B cell (primary cell): Measurements from ENCODE around the gene ULK4. TPM values are rescaled to one million over a fixed set of nuclear protein-coding genes. Genes with fewer than 3 reads are reported as not detected.

Experiments
- ATAC-seq: fragments of 200-7000 bp; cut with Tn5 transposase; one replicate; pipeline ENCODE4 v1.10.0; 2021; ENCODE audit warnings: low read depth, mild to moderate bottlenecking, moderate number of reproducible peaks, moderate library complexity
- CTCF ChIA-PET: fragments of 350-600 bp; sonication (Branson Sonifier 250); formaldehyde crosslinking; loops from one replicate; lab custom pipeline; 2021; ENCODE audit warnings: antibody characterized with exemption, inconsistent platforms; lab: Charles Lee
- POLR2A ChIA-PET: fragments of 350-600 bp; sonication (Branson Sonifier 250); formaldehyde crosslinking; loops from one replicate; lab custom pipeline; 2021; ENCODE audit warnings: antibody characterized with exemption; lab: Charles Lee
- DNase-seq: peaks from one replicate; pipeline ENCODE4 v3.0.0; 2013
- H2AFZ ChIP-seq: 2 replicates; pipeline ENCODE4 v1.6.1; 2012; ENCODE audit warnings: mild to moderate bottlenecking, low read depth, low read length; ENCODE audit not compliant: insufficient read depth, poor library complexity, severe bottlenecking
- H3K27ac ChIP-seq, 2 donors: 1 replicate in 1 of 2; 2 replicates in 1 of 2; pipeline ENCODE4 v1.5.1; 2012 to 2013; ENCODE audit warnings: low read length in 2 of 2, mild to moderate bottlenecking in 2 of 2, moderate library complexity in 1 of 2
- H3K27me3 ChIP-seq, 4 experiments: fragments of 200-600 bp in 1 of 4; sonication (generic) in 1 of 4; replicated peaks in 1 of 4; 1 replicate in 2 of 4; 2 replicates in 2 of 4; pipeline versions ENCODE4 v1.6.1 to v1.7.0; 2013 to 2016; ENCODE audit warnings: low read length in 3 of 4, mild to moderate bottlenecking in 2 of 4, mixed read lengths in 1 of 4, moderate library complexity in 1 of 4; ENCODE audit not compliant: insufficient read depth in 4 of 4, control insufficient read depth in 3 of 4; ENCODE audit errors: control extremely low read depth in 1 of 4
- H3K36me3 ChIP-seq, 2 experiments: replicated peaks in 1 of 2; 1 replicate in 1 of 2; 2 replicates in 1 of 2; pipeline versions ENCODE4 v1.6.1 to v1.7.1; 2013; ENCODE audit warnings: low read length in 1 of 2; ENCODE audit not compliant: insufficient read depth in 2 of 2, control insufficient read depth in 1 of 2; ENCODE audit errors: control extremely low read depth in 1 of 2, extremely low read depth in 1 of 2
- H3K4me1 ChIP-seq, 2 donors: fragments of 200-600 bp in 1 of 2; sonication (generic) in 1 of 2; 1 replicate in 1 of 2; 2 replicates in 1 of 2; pipeline versions ENCODE4 v1.5.1 to v1.6.1; 2013 to 2017; ENCODE audit warnings: low read length in 2 of 2; ENCODE audit not compliant: control insufficient read depth in 2 of 2, insufficient read depth in 2 of 2
- H3K4me2 ChIP-seq: replicated peaks from 2 replicates; pipeline ENCODE3; 2012; ENCODE audit warnings: mild to moderate bottlenecking, low read depth, low read length; ENCODE audit not compliant: poor library complexity, severe bottlenecking
- H3K4me3 ChIP-seq, 5 experiments: fragments of 200-600 bp in 1 of 5; sonication (generic) in 1 of 5; 1 replicate in 3 of 5; 2 replicates in 2 of 5; pipeline versions ENCODE4 v1.5.1 to v1.7.0; 2011 to 2016; ENCODE audit warnings: low read length in 4 of 5, mild to moderate bottlenecking in 4 of 5, low read depth in 2 of 5, control low read depth in 1 of 5, moderate library complexity in 1 of 5; ENCODE audit not compliant: insufficient read depth in 1 of 5; ENCODE audit errors: control extremely low read depth in 1 of 5, extremely low read depth in 1 of 5
- H3K79me2 ChIP-seq: fragments of 200-600 bp; sonication (generic); one replicate; pipeline ENCODE4 v1.6.0; 2016; ENCODE audit warnings: low read length; ENCODE audit not compliant: control insufficient read depth, insufficient read depth
- H3K9ac ChIP-seq: fragments of 200-600 bp; sonication (generic); 2 replicates; pipeline ENCODE4 v1.6.1; 2017; ENCODE audit warnings: mild to moderate bottlenecking, low read length, moderate library complexity
- H3K9me3 ChIP-seq, 3 donors: one replicate each; pipeline versions ENCODE4 v1.6.1 to v1.7.1; 2013; ENCODE audit warnings: low read length in 2 of 3; ENCODE audit not compliant: control insufficient read depth in 2 of 3, insufficient read depth in 1 of 3; ENCODE audit errors: control extremely low read depth in 1 of 3
- H4K20me1 ChIP-seq: 2 replicates; pipeline ENCODE4 v1.6.0; 2012; ENCODE audit warnings: mild to moderate bottlenecking, low read length; ENCODE audit not compliant: insufficient read depth, control insufficient read depth, poor library complexity, severe bottlenecking
- H3K27ac Mint-ChIP-seq: one replicate; pipeline ENCODE4 v1.8.0; 2021; ENCODE audit warnings: mixed read lengths
- H3K27me3 Mint-ChIP-seq: one replicate; pipeline ENCODE4 v1.8.0; 2021; ENCODE audit warnings: mixed read lengths
- H3K4me1 Mint-ChIP-seq: one replicate; pipeline ENCODE4 v1.8.0; 2021; ENCODE audit warnings: mixed read lengths
- H3K4me3 Mint-ChIP-seq: one replicate; pipeline ENCODE4 v1.8.0; 2021; ENCODE audit warnings: mixed read lengths
- H3K9me3 Mint-ChIP-seq: one replicate; pipeline ENCODE4 v1.8.0; 2022; ENCODE audit warnings: mixed read lengths; ENCODE audit not compliant: insufficient read depth
- EZH2 ChIP-seq: IDR thresholded peaks from 2 replicates; pipeline ENCODE4 v1.6.1; 2012; ENCODE audit warnings: borderline replicate concordance, low read depth, mild to moderate bottlenecking, moderate library complexity, low read length; ENCODE audit not compliant: insufficient read depth, poor library complexity, severe bottlenecking
- WGBS: methylation state at CpG from one replicate; pipeline ENCODE4 v1.1.5; 2013; ENCODE audit warnings: missing lambda C conversion rate; ENCODE audit not compliant: insufficient coverage; 5-methylcytosine and 5-hydroxymethylcytosine counted together
- intact Hi-C: fragments of 100-400 bp; cut with micrococcal nuclease; formaldehyde crosslinking; loops from one replicate; pipeline ENCODE4 v1.10.0; 2022
- polyA plus RNA-seq: library from polyadenylated mRNA; depleted of rRNA; stranded (reverse); fragments of >200 nt; gene quantifications from 2 replicates; pipeline ENCODE4 v1.2.3, GENCODE V29; 2012
- total RNA-seq, 2 donors: library from RNA; stranded (reverse); fragments of 120-200 nt in 1 of 2; gene quantifications; 1 replicate in 1 of 2; 2 replicates in 1 of 2; pipeline versions ENCODE4 v1.2.3 to v1.2.4, GENCODE V29; 2013 to 2022
- TF ChIP-seq, protein P1 (sequence below): fragments of 200-600 bp; IDR thresholded peaks from one replicate; pipeline ENCODE4 v1.8.0; 2022; ENCODE audit warnings: antibody characterized with exemption, mild to moderate bottlenecking

Gene ULK4
- total and polyA plus RNA-seq, 2 donors (not counting 1 experiment from before 2014, with no cell fraction given): 5.2 to 33.7 TPM

DNA sequence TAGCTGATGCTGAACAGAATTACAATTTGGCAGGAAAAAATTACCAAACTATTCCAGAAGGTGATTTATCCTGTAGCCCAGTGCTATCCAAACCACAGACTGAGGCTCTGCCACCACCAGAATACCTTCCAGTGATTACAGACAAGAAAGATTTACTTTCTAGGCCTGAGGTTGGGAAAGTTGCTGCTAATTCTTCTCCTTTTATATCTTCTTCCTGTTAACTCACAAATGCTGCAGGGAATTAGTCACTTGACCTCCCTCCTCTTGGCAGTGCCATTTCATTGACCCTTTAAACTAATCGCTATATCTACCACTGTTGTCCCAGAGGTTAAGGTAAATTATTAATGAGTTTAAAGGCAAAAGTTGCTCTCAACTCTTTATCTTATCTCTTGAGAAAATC is 644.2 kb downstream of the ULK4 start:
- intact Hi-C loops: loop anchor here (10.0 kb wide), 1 partner anchor 733 kb away; no protein-coding TSS in a partner anchor
- Mint-ChIP-seq H3K4me1 (no peaks in the 10 kb centered on the region), H3K27ac (no peak overlapping the region), H3K4me3 (no peak overlapping the region), H3K9me3 (no peaks in the 10 kb centered on the region), H3K27me3 (no peaks in the 10 kb centered on the region)
- Histone ChIP-seq H4K20me1 (no peaks in the 10 kb centered on the region), H2AFZ (no peak overlapping the region), H3K27ac (no peak overlapping the region), H3K9me3 (no peaks in the 10 kb centered on the region), H3K4me3 (no peak overlapping the region), H3K79me2 (no peaks in the 10 kb centered on the region), H3K27me3 (no peaks in the 10 kb centered on the region), H3K9ac (no peak overlapping the region), H3K4me1 (no peaks in the 10 kb centered on the region), H3K4me2 (no peak overlapping the region), H3K36me3 (no peaks in the 10 kb centered on the region)
- ATAC-seq: no peak
- CTCF ChIA-PET: no interaction called here
- POLR2A ChIA-PET: no interaction called here
- TF ChIP-seq, protein P1, sequence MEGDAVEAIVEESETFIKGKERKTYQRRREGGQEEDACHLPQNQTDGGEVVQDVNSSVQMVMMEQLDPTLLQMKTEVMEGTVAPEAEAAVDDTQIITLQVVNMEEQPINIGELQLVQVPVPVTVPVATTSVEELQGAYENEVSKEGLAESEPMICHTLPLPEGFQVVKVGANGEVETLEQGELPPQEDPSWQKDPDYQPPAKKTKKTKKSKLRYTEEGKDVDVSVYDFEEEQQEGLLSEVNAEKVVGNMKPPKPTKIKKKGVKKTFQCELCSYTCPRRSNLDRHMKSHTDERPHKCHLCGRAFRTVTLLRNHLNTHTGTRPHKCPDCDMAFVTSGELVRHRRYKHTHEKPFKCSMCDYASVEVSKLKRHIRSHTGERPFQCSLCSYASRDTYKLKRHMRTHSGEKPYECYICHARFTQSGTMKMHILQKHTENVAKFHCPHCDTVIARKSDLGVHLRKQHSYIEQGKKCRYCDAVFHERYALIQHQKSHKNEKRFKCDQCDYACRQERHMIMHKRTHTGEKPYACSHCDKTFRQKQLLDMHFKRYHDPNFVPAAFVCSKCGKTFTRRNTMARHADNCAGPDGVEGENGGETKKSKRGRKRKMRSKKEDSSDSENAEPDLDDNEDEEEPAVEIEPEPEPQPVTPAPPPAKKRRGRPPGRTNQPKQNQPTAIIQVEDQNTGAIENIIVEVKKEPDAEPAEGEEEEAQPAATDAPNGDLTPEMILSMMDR: no peak
- TF ChIP-seq EZH2: no peak
- DNase-seq: no peak
- WGBS: no CpG with 5 or more reads among the region's 1 CpG

DNA sequence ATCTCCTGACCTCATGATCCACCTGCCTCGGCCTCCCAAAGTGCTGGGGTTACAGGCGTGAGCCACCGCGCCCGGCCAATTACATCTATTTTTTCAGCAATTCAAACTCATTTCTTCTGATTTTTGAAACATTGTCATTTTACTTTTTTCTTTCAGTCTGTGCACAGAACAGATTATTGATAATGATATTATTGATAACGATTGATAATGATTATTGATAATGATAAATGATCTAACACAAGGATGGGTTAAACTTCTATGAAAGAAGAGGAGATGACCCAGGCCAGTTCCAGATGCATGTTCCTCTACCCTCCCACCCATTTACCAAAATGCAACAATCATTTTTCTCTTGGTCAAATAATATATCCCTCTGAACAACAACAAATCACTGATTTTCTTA is 644.6 kb downstream of the ULK4 start:
- ATAC-seq: no peak
- WGBS: 100% methylated on average over 5 of the region's 6 CpGs
- Histone ChIP-seq H3K79me2 (no peaks in the 10 kb centered on the region), H3K9me3 (no peaks in the 10 kb centered on the region), H2AFZ (no peak overlapping the region), H3K36me3 (no peaks in the 10 kb centered on the region), H3K27ac (no peak overlapping the region), H3K9ac (no peak overlapping the region), H3K4me3 (no peak overlapping the region), H3K27me3 (no peaks in the 10 kb centered on the region), H3K4me1 (no peaks in the 10 kb centered on the region), H4K20me1 (no peaks in the 10 kb centered on the region), H3K4me2 (no peak overlapping the region)
- CTCF ChIA-PET: no interaction called here
- H3K27ac Mint-ChIP-seq: no peak overlapping the region
- no peak for DNase-seq
- intact Hi-C loops: loop anchor here (10.0 kb wide), 1 partner anchor 732 kb away; no protein-coding TSS in a partner anchor
- no peak overlapping the region for H3K4me3 Mint-ChIP-seq
- TF ChIP-seq, protein P1: no peak
- TF ChIP-seq EZH2: no peak
- POLR2A ChIA-PET: no interaction called here
- no peaks in the 10 kb centered on the region for H3K9me3 Mint-ChIP-seq
- no peaks in the 10 kb centered on the region for H3K27me3 Mint-ChIP-seq
- no peaks in the 10 kb centered on the region for H3K4me1 Mint-ChIP-seq
